ENCODE results near the gene SEC61B.

Gene SEC61B

GRCh38 chr9:99259231-99259918 lies 37.3 kb downstream of the SEC61B start:
- TF ChIP-seq CTCF (IDR thresholded peaks at IDR 0.05; ENCODE audit: borderline replicate concordance, insufficient read depth, low read depth, low read length), result no peak
- H3K4me3 ChIP-seq (ENCODE audit: low read depth, low read length), result no peak overlapping the region

GRCh38 chr9:99261923-99262322 lies 39.8 kb downstream of the SEC61B start:
- H3K4me3 ChIP-seq (ENCODE audit: low read depth, low read length), result no peak overlapping the region
- no peak for TF ChIP-seq CTCF (IDR thresholded peaks at IDR 0.05; ENCODE audit: borderline replicate concordance, insufficient read depth, low read depth, low read length)

GRCh38 chr9:99262949-99263418 lies 40.9 kb downstream of the SEC61B start:
- TF ChIP-seq CTCF (IDR thresholded peaks at IDR 0.05; ENCODE audit: borderline replicate concordance, insufficient read depth, low read depth, low read length), result no peak
- no peak overlapping the region for H3K4me3 ChIP-seq (ENCODE audit: low read depth, low read length)

GRCh38 chr9:99264070-99264680 lies 42.1 kb downstream of the SEC61B start:
- no peak overlapping the region for H3K4me3 ChIP-seq (ENCODE audit: low read depth, low read length)
- 0 out of 2 replicates have a peak, but pooled peaks have one; percentile 12 for TF ChIP-seq CTCF (IDR thresholded peaks at IDR 0.05; ENCODE audit: borderline replicate concordance, insufficient read depth, low read depth, low read length)

- TF ChIP-seq CTCF (IDR thresholded peaks at IDR 0.05; ENCODE audit: borderline replicate concordance, insufficient read depth, low read depth, low read length), result no peak
- no peak overlapping the region for H3K4me3 ChIP-seq (ENCODE audit: low read depth, low read length)
These were observed 43.6 kb downstream of the SEC61B start for GRCh38 chr9:99265691-99266090.

- no peak overlapping the region for H3K4me3 ChIP-seq (ENCODE audit: low read depth, low read length)
- peak; percentile 91 for TF ChIP-seq CTCF (IDR thresholded peaks at IDR 0.05; ENCODE audit: borderline replicate concordance, insufficient read depth, low read depth, low read length)
These were observed 44.4 kb downstream of the SEC61B start for GRCh38 chr9:99266255-99267023.
